Thyroid gland (tissue), 4 donors: ENCODE measurements around the gene ZNF587.

Source experiments
- POLR2A ChIP-seq, 2 donors: fragments of 450-650 bp; IDR thresholded peaks; one replicate each; pipeline ENCODE4 v1.6.1; 2017; ENCODE audit warnings: antibody characterized with exemption in 2 of 2, mild to moderate bottlenecking in 2 of 2, moderate library complexity in 1 of 2
- TF ChIP-seq, protein P1 (sequence below), 6 experiments: fragments of 200-600 bp in 3 of 6; fragments of 450-650 bp in 3 of 6; sonication (generic) in 3 of 6; IDR thresholded peaks; one replicate each; pipeline ENCODE4 v1.5.1; 2016 to 2019; ENCODE audit warnings: antibody characterized with exemption in 6 of 6, mild to moderate bottlenecking in 2 of 6, inconsistent platforms in 1 of 6, moderate library complexity in 1 of 6

DNA sequence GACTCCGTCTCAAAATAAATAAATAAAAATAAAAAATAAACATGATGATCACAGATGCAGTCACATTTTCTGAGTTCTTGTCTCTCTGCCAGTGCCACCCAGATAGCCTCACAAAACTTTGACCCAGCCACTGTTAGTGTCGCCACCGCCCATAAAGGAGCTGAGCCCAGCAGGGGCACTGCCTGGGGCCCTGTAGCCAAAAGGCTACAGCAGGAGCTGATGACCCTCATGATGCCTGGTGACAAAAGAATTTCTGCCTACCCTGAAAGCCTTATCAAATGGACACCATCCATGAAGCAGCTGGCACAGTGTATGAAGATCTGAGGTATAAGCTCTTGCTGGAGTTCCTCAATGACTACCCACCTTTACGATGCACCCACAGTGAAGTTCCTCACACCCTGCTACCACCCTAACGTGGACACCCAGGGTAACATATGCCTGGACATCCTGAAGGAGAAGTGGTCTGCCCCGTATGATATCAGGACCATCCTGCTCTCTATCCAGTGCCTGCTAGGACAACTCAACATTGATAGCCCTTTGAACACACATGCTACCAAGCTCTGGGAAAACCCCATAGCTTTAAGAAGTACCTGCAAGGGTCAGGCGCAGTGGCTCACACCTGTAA is 18.3 kb downstream of the ZNF587 start:
- TF ChIP-seq, protein P1, sequence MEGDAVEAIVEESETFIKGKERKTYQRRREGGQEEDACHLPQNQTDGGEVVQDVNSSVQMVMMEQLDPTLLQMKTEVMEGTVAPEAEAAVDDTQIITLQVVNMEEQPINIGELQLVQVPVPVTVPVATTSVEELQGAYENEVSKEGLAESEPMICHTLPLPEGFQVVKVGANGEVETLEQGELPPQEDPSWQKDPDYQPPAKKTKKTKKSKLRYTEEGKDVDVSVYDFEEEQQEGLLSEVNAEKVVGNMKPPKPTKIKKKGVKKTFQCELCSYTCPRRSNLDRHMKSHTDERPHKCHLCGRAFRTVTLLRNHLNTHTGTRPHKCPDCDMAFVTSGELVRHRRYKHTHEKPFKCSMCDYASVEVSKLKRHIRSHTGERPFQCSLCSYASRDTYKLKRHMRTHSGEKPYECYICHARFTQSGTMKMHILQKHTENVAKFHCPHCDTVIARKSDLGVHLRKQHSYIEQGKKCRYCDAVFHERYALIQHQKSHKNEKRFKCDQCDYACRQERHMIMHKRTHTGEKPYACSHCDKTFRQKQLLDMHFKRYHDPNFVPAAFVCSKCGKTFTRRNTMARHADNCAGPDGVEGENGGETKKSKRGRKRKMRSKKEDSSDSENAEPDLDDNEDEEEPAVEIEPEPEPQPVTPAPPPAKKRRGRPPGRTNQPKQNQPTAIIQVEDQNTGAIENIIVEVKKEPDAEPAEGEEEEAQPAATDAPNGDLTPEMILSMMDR (IDR thresholded peaks at IDR 0.05), result no peak
- no peak for TF ChIP-seq POLR2A (IDR thresholded peaks at IDR 0.05)
